Measurements from ENCODE around the gene COQ8A.
A peak's percentile ranks its signal among the peaks of the same experiment; 100 is the strongest.
"Not testable (repeated sequence)": the region's sequence is repeated elsewhere in the genome, so short reads cannot be mapped to it uniquely, and the experiment has no call there.

Gene COQ8A

GRCh38 chr1:226985839-226986463, 45.9 kb downstream of the COQ8A start:
- DNase-seq: no peak

GRCh38 chr1:226986496-226987178, 46.5 kb downstream of the COQ8A start:
- no peak for DNase-seq

- DNase-seq: no peak
Observed at GRCh38 chr1:226987179-226987536, 47.1 kb downstream of the COQ8A start.

- no peak for DNase-seq
Observed at GRCh38 chr1:226987623-226988333, 47.7 kb downstream of the COQ8A start.

GRCh38 chr1:226988334-226988666, 48.2 kb downstream of the COQ8A start:
- no peak for DNase-seq

- DNase-seq: no peak
Observed at GRCh38 chr1:226989085-226989920, 49.2 kb downstream of the COQ8A start.

GRCh38 chr1:226990133-226990716, 50.1 kb downstream of the COQ8A start:
- DNase-seq: peak; percentile 62

- no peak for DNase-seq
Observed at GRCh38 chr1:226991920-226992319, 51.8 kb downstream of the COQ8A start.

- DNase-seq: no peak
Observed at GRCh38 chr1:226993814-226994585, 53.9 kb downstream of the COQ8A start.

- no peak for DNase-seq
Observed at GRCh38 chr1:226994586-226995364, 54.7 kb downstream of the COQ8A start.

- no peak for DNase-seq
Observed at GRCh38 chr1:226995365-226996332, 55.6 kb downstream of the COQ8A start.

GRCh38 chr1:226999579-226999978, 59.5 kb downstream of the COQ8A start:
- DNase-seq: not testable (repeated sequence)

GRCh38 chr1:227002531-227003049, 62.5 kb downstream of the COQ8A start:
- DNase-seq: no peak

- no peak for DNase-seq
Observed at GRCh38 chr1:227003165-227003564, 63.1 kb downstream of the COQ8A start.

- no peak for DNase-seq
Observed at GRCh38 chr1:227004796-227005195, 64.7 kb downstream of the COQ8A start.

- no peak for DNase-seq
Observed at GRCh38 chr1:227006226-227006796, 66.2 kb downstream of the COQ8A start.

GRCh38 chr1:227009937-227010336, 69.8 kb downstream of the COQ8A start:
- DNase-seq: no peak

GRCh38 chr1:227010645-227011044, 70.6 kb downstream of the COQ8A start:
- DNase-seq: no peak

GRCh38 chr1:227016990-227017389, 76.9 kb downstream of the COQ8A start:
- no peak for DNase-seq

GRCh38 chr1:227032396-227032795, 92.3 kb downstream of the COQ8A start:
- no peak for DNase-seq
